ENCODE data around the gene CDH23. TPM values are rescaled to one million over a fixed set of nuclear protein-coding genes. Genes with fewer than 3 reads are reported as not detected.

The CDH23 gene
- total and polyA plus RNA-seq, 2 of the 8 experiments (the other 6 are each of a cell fraction or from before 2014, with no cell fraction given) = 1.9 to 4.9 TPM

DNA sequence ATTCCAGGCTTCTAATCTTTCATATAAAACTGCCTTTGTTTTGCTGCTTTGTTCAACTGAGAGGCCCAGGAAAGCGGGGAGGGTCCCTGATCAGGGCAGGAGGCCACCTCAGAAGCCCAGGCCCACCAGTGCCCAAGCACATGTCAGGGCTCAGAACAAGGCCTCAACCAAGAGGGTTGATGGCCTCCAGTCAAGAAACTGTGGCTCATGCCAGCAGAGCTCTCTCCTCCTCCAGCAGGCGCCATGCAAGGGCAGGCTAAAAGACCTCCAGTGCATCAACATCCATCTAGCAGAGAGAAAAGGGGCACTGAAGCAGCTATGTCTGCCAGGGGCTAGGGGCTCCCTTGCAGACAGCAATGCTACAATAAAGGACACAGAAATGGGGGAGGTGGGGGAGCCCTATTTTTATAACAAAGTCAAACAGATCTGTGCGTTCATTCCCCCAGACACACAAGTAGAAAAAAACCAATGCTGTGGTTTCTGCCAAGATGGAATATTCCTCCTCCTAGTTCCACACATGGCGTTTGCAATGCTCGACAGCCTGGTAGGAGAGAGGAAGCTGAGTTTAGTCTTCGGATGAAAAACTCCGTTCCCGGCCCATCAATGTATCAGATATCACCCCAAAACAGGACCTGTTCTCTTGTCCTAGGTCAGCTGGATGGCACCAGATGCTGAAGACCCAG, 420.4 kb downstream of the CDH23 start:
- Histone ChIP-seq H2BK5ac (ENCODE audit: low read depth, low read length) (no peak overlapping the region), H3K4me3 (ENCODE audit: extremely low read depth in 1 of 4, insufficient read depth in 2 of 4, low read depth in 3 of 4, low read length in 4 of 4) (no peak overlapping the region), H3K4me1 (replicated peaks in 1 of 4; ENCODE audit: control insufficient read depth in 3 of 4, insufficient read depth in 4 of 4, low read length in 3 of 4) (peaks cover 0 to 3% (median 0%) of the 10 kb centered on the region in 4 experiments; a peak in 1 of 7 replicates), H3K36me3 (ENCODE audit: control insufficient read depth in 2 of 4, insufficient read depth in 4 of 4, low read length in 3 of 4) (peaks cover 35 to 69% (median 61%) of the 10 kb centered on the region in 4 experiments), H3K23me2 (ENCODE audit: low read depth, low read length) (no peaks in the 10 kb centered on the region), H4K5ac (ENCODE audit: insufficient read length, low read depth, low read length) (no peak overlapping the region), H3K27me3 (replicated peaks in 1 of 4; ENCODE audit: control insufficient read depth in 3 of 4, extremely low read depth in 1 of 4, insufficient read depth in 3 of 4, low read length in 3 of 4) (no peaks in the 10 kb centered on the region), H4K8ac (ENCODE audit: extremely low read depth, insufficient read depth, low read length) (0 out of 2 replicates have a peak overlapping the region, but pooled peaks have one; percentile 29), H3K18ac (ENCODE audit: extremely low read depth, low read length) (no peak overlapping the region), H3K9ac (replicated peaks in 1 of 4; ENCODE audit: extremely low read depth in 1 of 4, low read depth in 3 of 4, low read length in 3 of 4) (no peak overlapping the region), H3K27ac (ENCODE audit: low read depth, low read length) (no peak overlapping the region), H2BK12ac (ENCODE audit: low read depth, low read length) (no peak overlapping the region), H3K9me3 (ENCODE audit: insufficient read depth in 2 of 2, low read depth in 1 of 2, low read length in 1 of 2) (no peaks in the 10 kb centered on the region), H3K56ac (replicated peaks; ENCODE audit: insufficient read length, low read depth, low read length) (no peak overlapping the region), H3K79me2 (ENCODE audit: control insufficient read depth in 1 of 2, insufficient read depth in 2 of 2, low read length in 2 of 2) (no peaks in the 10 kb centered on the region), H3K79me1 (ENCODE audit: low read depth, low read length) (0 out of 2 replicates have a peak, but pooled peaks cover 2% of the 10 kb centered on the region), H3K23ac (ENCODE audit: insufficient read length) (no peak overlapping the region), H2AFZ (ENCODE audit: low read length) (no peak overlapping the region), H2BK120ac (replicated peaks; ENCODE audit: low read depth, low read length) (no peak overlapping the region), H4K91ac (replicated peaks; ENCODE audit: insufficient read length, low read length) (no peak overlapping the region), H3K4ac (replicated peaks; ENCODE audit: insufficient read length, low read depth, low read length) (no peak overlapping the region), H3K14ac (ENCODE audit: insufficient read length) (no peak overlapping the region), H2AK5ac (ENCODE audit: low read depth, low read length) (no peak overlapping the region), H2BK15ac (ENCODE audit: low read length) (no peak overlapping the region), H4K20me1 (replicated peaks in 1 of 2; ENCODE audit: control insufficient read depth in 1 of 2, insufficient read depth in 2 of 2, low read length in 2 of 2) (peaks cover 6 to 8% of the 10 kb centered on the region in 2 experiments), H3K4me2 (ENCODE audit: insufficient read depth in 1 of 2, low read depth in 2 of 2, low read length in 2 of 2) (no peak overlapping the region), H2BK20ac (ENCODE audit: low read length) (no peak overlapping the region)
- POLR2A ChIA-PET (ENCODE audit: partially characterized antibody) = no interaction called here
- FAIRE-seq = no peak
- 92% methylated on average over 8 of the region's 8 CpGs; no CpG with 5 or more reads in 1 of the 2 experiments for WGBS, 2 experiments (ENCODE audit: extremely low coverage in 1 of 2, insufficient coverage in 1 of 2, insufficient read length in 1 of 2, insufficient replicate concordance in 2 of 2, low coverage in 1 of 2, low lambda C conversion rate in 2 of 2, missing lambda C conversion rate in 1 of 2)
- CTCF ChIA-PET (ENCODE audit: partially characterized antibody) = interaction anchor here (0.5 to 4.0 kb wide), 7 partner anchors 9 to 80 kb away, joined by 3 to 23 read pairs (median 4); no protein-coding TSS in a partner anchor
- DNase-seq (ENCODE audit: low read depth in 1 of 2, low spot score in 2 of 2) = no peak
- TF ChIP-seq SIN3A (conservative IDR thresholded peaks at IDR 0.05 in 1 of 2, IDR thresholded peaks at IDR 0.05 in 1 of 2; ENCODE audit: low read depth in 1 of 2, low read length in 2 of 2) (no peak), TEAD4 (IDR thresholded peaks at IDR 0.05; ENCODE audit: low read depth, low read length) (no peak), SIRT6 (IDR thresholded peaks at IDR 0.05; ENCODE audit: low read length) (no peak), SUZ12 (IDR thresholded peaks at IDR 0.05; ENCODE audit: low read length) (no peak), RFX5 (IDR thresholded peaks at IDR 0.05; ENCODE audit: borderline replicate concordance, low read depth, low read length) (no peak), POU5F1 (IDR thresholded peaks at IDR 0.05; ENCODE audit: low read depth, low read length) (no peak), PHF8 (conservative IDR thresholded peaks at IDR 0.05; ENCODE audit: low read depth, low read length) (no peak), SP1 (IDR thresholded peaks at IDR 0.05; ENCODE audit: low read depth, low read length) (no peak; the same call in 1 of the 2 replicates), SIX5 (IDR thresholded peaks at IDR 0.05; ENCODE audit: low read depth, low read length) (no peak)
- TF ChIP-seq, protein P1, sequence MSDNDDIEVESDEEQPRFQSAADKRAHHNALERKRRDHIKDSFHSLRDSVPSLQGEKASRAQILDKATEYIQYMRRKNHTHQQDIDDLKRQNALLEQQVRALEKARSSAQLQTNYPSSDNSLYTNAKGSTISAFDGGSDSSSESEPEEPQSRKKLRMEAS (IDR thresholded peaks at IDR 0.05) = no peak
- TF ChIP-seq, protein P2, sequence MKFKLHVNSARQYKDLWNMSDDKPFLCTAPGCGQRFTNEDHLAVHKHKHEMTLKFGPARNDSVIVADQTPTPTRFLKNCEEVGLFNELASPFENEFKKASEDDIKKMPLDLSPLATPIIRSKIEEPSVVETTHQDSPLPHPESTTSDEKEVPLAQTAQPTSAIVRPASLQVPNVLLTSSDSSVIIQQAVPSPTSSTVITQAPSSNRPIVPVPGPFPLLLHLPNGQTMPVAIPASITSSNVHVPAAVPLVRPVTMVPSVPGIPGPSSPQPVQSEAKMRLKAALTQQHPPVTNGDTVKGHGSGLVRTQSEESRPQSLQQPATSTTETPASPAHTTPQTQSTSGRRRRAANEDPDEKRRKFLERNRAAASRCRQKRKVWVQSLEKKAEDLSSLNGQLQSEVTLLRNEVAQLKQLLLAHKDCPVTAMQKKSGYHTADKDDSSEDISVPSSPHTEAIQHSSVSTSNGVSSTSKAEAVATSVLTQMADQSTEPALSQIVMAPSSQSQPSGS (IDR thresholded peaks at IDR 0.05; ENCODE audit: low read length) = no peak
